HG03558 (cell line): ENCODE measurements around the gene PHKA1.
"Not testable (repeated sequence)": the region's sequence is repeated elsewhere in the genome, so short reads cannot be mapped to it uniquely, and the experiment has no call there.

Experiments used
- ATAC-seq: cut with Tn5 transposase; IDR thresholded peaks from one replicate; pipeline ENCODE4 v1.9.1; 2021; ENCODE audit warnings: moderate number of reproducible peaks; ENCODE audit not compliant: unreplicated experiment; ENCODE audit errors: extremely low read depth

Gene PHKA1

GRCh38 chrX:72576141-72576894, 137.8 kb downstream of the PHKA1 start:
- ATAC-seq: no peak

GRCh38 chrX:72573158-72573511, 141.0 kb downstream of the PHKA1 start:
- ATAC-seq: peak; percentile 9

GRCh38 chrX:72572248-72573157, 141.6 kb downstream of the PHKA1 start, which contains the start of gene HDAC8:
TSS of gene HDAC8 (minus strand) at chrX:72572843. CDS start at chrX:72572761, 82 bp downstream.
- peak; percentile 88 for ATAC-seq

- ATAC-seq: no peak
Observed at GRCh38 chrX:72569786-72570185, 144.3 kb downstream of the PHKA1 start.

GRCh38 chrX:72568406-72569092, 145.6 kb downstream of the PHKA1 start:
- no peak for ATAC-seq

- ATAC-seq: no peak
Observed at GRCh38 chrX:72566448-72566847, 147.7 kb downstream of the PHKA1 start.

- ATAC-seq: not testable (repeated sequence)
Observed at GRCh38 chrX:72559655-72560054, 154.5 kb downstream of the PHKA1 start.

GRCh38 chrX:72554448-72555140, 159.5 kb downstream of the PHKA1 start:
- ATAC-seq: no peak

GRCh38 chrX:72552443-72552842, 161.7 kb downstream of the PHKA1 start:
- ATAC-seq: not testable (repeated sequence)

GRCh38 chrX:72545990-72546389, 168.1 kb downstream of the PHKA1 start:
- no peak for ATAC-seq

GRCh38 chrX:72540318-72540717, 173.8 kb downstream of the PHKA1 start:
- no peak for ATAC-seq

GRCh38 chrX:72539822-72540221, 174.3 kb downstream of the PHKA1 start:
- ATAC-seq: no peak

- ATAC-seq: no peak
Observed at GRCh38 chrX:72536542-72536941, 177.6 kb downstream of the PHKA1 start.

GRCh38 chrX:72532366-72532765, 181.7 kb downstream of the PHKA1 start:
- ATAC-seq: no peak
